Measurements from ENCODE around the gene LDLRAD2. TPM values are rescaled to one million over a fixed set of nuclear protein-coding genes. Genes with fewer than 3 reads are reported as not detected.

Gene LDLRAD2
- total and polyA plus RNA-seq, 2 of the 4 experiments (the other 2 are of a cell fraction) = 0.05 TPM; not detected in 1

GRCh38 chr1:21870611-21871010 is 58.5 kb downstream of the LDLRAD2 start:
- Histone ChIP-seq H3K27me3 (ENCODE audit: control insufficient read depth, insufficient read depth, low read length) (no peaks in the 10 kb centered on the region), H2AK9ac (replicated peaks; ENCODE audit: low read depth, low read length, poor library complexity) (no peak overlapping the region), H3K18ac (ENCODE audit: low read depth, low read length) (no peak overlapping the region), H4K91ac (ENCODE audit: insufficient read depth, low read depth, low read length) (no peak overlapping the region), H3K56ac (ENCODE audit: extremely low read depth, insufficient read depth, low read length) (no peak overlapping the region), H4K8ac (ENCODE audit: low read depth in 2 of 2, low read length in 2 of 2) (no peak overlapping the region), H4K5ac (ENCODE audit: low read depth, low read length) (no peak overlapping the region), H3K4me3 (ENCODE audit: insufficient read depth, low read depth, low read length) (no peak overlapping the region), H2AK5ac (ENCODE audit: low read depth, low read length) (peak overlapping the region; percentile 5), H3K9me3 (ENCODE audit: control insufficient read depth, insufficient read depth, low read length) (no peaks in the 10 kb centered on the region), H2BK20ac (ENCODE audit: low read depth, low read length) (no peak overlapping the region), H3K23ac (ENCODE audit: low read depth, low read length) (no peak overlapping the region), H3K4me2 (ENCODE audit: low read depth, low read length) (no peak overlapping the region), H3K36me3 (ENCODE audit: control insufficient read depth, insufficient read depth, low read length) (peaks cover 58% of the 10 kb centered on the region), H2BK5ac (ENCODE audit: low read depth, low read length, poor library complexity, severe bottlenecking) (peak overlapping the region; percentile 10), H3K4ac (ENCODE audit: low read depth, low read length) (no peak overlapping the region), H3K9me1 (ENCODE audit: insufficient read depth, low read length) (peaks cover 20% of the 10 kb centered on the region), H4K20me1 (ENCODE audit: insufficient read depth, low read length) (peaks cover 21% of the 10 kb centered on the region), H2BK15ac (ENCODE audit: low read depth, low read length) (no peak overlapping the region), H2AFZ (replicated peaks; ENCODE audit: low read length, poor library complexity) (no peak overlapping the region), H3K14ac (replicated peaks; ENCODE audit: low read depth, low read length) (no peak overlapping the region), H2BK120ac (ENCODE audit: low read depth, low read length) (no peak overlapping the region), H3K79me1 (ENCODE audit: low read depth in 1 of 2, low read length in 2 of 2) (peaks cover 4 to 36% of the 10 kb centered on the region in 2 experiments), H3K9ac (ENCODE audit: low read depth, low read length) (no peak overlapping the region), H3K4me1 (ENCODE audit: control insufficient read depth, insufficient read depth, low read length) (peaks cover 11% of the 10 kb centered on the region), H3K27ac (ENCODE audit: insufficient read depth, low read length) (no peak overlapping the region)
- POLR2A ChIA-PET (ENCODE audit: unreplicated experiment) = no interaction called here
- BruUV-seq (replicated peaks) = no TSS peak
- in situ Hi-C loops (cut with MboI; ENCODE audit: low sequenced_read_pairs) = no loop called here
- TF ChIP-seq MAFK (IDR thresholded peaks at IDR 0.05; ENCODE audit: low read depth, low read length) (no peak), RAD21 (IDR thresholded peaks at IDR 0.05; ENCODE audit: low read length) (no peak), RCOR1 (IDR thresholded peaks at IDR 0.05; ENCODE audit: insufficient replicate concordance, low read length) (no peak), CHD1 (IDR thresholded peaks at IDR 0.05; ENCODE audit: low read depth, low read length) (no peak), NFE2L2 (IDR thresholded peaks at IDR 0.05; ENCODE audit: low read depth, low read length) (no peak), CTCF (conservative IDR thresholded peaks at IDR 0.05; ENCODE audit: low read depth, low read length) (no peak), POLR2A (IDR thresholded peaks at IDR 0.05; ENCODE audit: low read depth, low read length) (no peak), MXI1 (IDR thresholded peaks at IDR 0.05; ENCODE audit: borderline replicate concordance, low read depth, low read length) (no peak), FOS (IDR thresholded peaks at IDR 0.05; ENCODE audit: low read depth, low read length) (no peak), BHLHE40 (IDR thresholded peaks at IDR 0.05; ENCODE audit: low read depth, low read length) (no peak), ELK1 (IDR thresholded peaks at IDR 0.05; ENCODE audit: borderline replicate concordance, low read depth, low read length) (no peak), CEBPB (IDR thresholded peaks at IDR 0.05; ENCODE audit: low read depth, low read length) (no peak), MAZ (IDR thresholded peaks at IDR 0.05; ENCODE audit: borderline replicate concordance, low read depth, low read length) (no peak), USF2 (IDR thresholded peaks at IDR 0.05; ENCODE audit: low read depth, low read length) (no peak)
- CTCF ChIA-PET = no interaction called here
- intact Hi-C loops (cut with micrococcal nuclease) = no loop called here
- DNase-seq (no peak), ATAC-seq (ENCODE audit: low read depth) (no peak)
- WGBS, 2 experiments (ENCODE audit: extremely low coverage in 2 of 2, insufficient read length in 1 of 2) = 93% methylated on average over 5 of the region's 15 CpGs; no CpG with 5 or more reads in 1 of the 2 experiments
- dilution Hi-C loops (cut with HindIII; ENCODE audit: low sequenced_read_pairs, unreplicated experiment) = no loop called here

Data from IMR-90 (cell line).